Prostate gland (tissue), 2 donors: ENCODE measurements around the gene COG8.

Experiments
- POLR2A ChIP-seq: fragments of 450-650 bp; IDR thresholded peaks from one replicate; pipeline ENCODE4 v1.6.1; 2016; ENCODE audit warnings: antibody characterized with exemption, mild to moderate bottlenecking
- POLR2AphosphoS5 ChIP-seq: sonication (generic); formaldehyde crosslinking; IDR thresholded peaks from one replicate; pipeline ENCODE4 v1.6.1; 2017; ENCODE audit warnings: antibody characterized with exemption
- TF ChIP-seq, protein P1 (sequence below), 4 experiments: fragments of 200-600 bp in 2 of 4; fragments of 450-650 bp in 2 of 4; sonication (generic) in 2 of 4; IDR thresholded peaks; 1 replicate in 3 of 4; 2 replicates in 1 of 4; pipeline ENCODE4 v1.5.1; 2016 to 2019; ENCODE audit warnings: antibody characterized with exemption in 4 of 4, mild to moderate bottlenecking in 2 of 4, moderate library complexity in 2 of 4

DNA sequence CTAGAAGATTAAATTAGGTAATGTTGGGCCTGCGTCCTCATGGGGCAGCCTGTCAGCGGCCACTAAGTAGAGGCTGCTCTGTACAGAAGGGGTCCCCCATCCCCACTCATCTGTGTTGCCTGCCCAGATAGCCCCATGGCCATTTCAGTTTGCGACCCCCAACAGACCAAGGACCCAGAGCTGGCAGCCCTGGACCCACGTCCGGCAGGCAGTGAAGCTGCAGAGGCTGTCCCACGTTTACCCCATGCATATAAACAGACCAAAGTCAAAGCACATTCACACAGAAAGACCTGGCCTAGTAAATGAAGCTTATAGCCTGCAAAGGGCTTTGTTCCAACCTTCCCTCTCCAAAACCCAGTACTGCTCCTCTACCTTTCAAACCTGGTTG, 13.6 kb downstream of the COG8 start:
- TF ChIP-seq POLR2AphosphoS5 (no peak), POLR2A (no peak)
- TF ChIP-seq, protein P1, sequence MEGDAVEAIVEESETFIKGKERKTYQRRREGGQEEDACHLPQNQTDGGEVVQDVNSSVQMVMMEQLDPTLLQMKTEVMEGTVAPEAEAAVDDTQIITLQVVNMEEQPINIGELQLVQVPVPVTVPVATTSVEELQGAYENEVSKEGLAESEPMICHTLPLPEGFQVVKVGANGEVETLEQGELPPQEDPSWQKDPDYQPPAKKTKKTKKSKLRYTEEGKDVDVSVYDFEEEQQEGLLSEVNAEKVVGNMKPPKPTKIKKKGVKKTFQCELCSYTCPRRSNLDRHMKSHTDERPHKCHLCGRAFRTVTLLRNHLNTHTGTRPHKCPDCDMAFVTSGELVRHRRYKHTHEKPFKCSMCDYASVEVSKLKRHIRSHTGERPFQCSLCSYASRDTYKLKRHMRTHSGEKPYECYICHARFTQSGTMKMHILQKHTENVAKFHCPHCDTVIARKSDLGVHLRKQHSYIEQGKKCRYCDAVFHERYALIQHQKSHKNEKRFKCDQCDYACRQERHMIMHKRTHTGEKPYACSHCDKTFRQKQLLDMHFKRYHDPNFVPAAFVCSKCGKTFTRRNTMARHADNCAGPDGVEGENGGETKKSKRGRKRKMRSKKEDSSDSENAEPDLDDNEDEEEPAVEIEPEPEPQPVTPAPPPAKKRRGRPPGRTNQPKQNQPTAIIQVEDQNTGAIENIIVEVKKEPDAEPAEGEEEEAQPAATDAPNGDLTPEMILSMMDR (IDR thresholded peaks at IDR 0.05), result no peak
